Measurements from ENCODE around the gene NACA.
A peak's percentile ranks its signal among the peaks of the same experiment; 100 is the strongest.
"Not testable (repeated sequence)": the region's sequence is repeated elsewhere in the genome, so short reads cannot be mapped to it uniquely, and the experiment has no call there.

Gene NACA

GRCh38 chr12:56751712-56752598 lies 26.9 kb upstream of the NACA start, which contains the start of gene PRIM1 (continued):
- no peak for TF ChIP-seq ZFP41 (tag by site-specific recombination; IDR thresholded peaks at IDR 0.05; ENCODE audit: borderline replicate concordance)
- peak; percentile 59; the same call in 1 of the 2 replicates for TF ChIP-seq ZBTB1 (tag by site-specific recombination; IDR thresholded peaks at IDR 0.05)
- peak; percentile 57; the same call in 1 of the 2 replicates for TF ChIP-seq ZBTB44 (tag by site-specific recombination; IDR thresholded peaks at IDR 0.05)
- TF ChIP-seq ZNF148 (tag by site-specific recombination; IDR thresholded peaks at IDR 0.05; ENCODE audit: borderline replicate concordance) = no peak
- TF ChIP-seq PATZ1 (tag by site-specific recombination; IDR thresholded peaks at IDR 0.05) = peak; percentile 80
- TF ChIP-seq PRDM10 (tag by site-specific recombination; IDR thresholded peaks at IDR 0.05) = peak; percentile 59; the same call in 1 of the 2 replicates
- TF ChIP-seq ZNF626 (tag by site-specific recombination; IDR thresholded peaks at IDR 0.05) = no peak
- TF ChIP-seq ZXDB (tag by site-specific recombination; IDR thresholded peaks at IDR 0.05) = peak; percentile 83
- TF ChIP-seq ZNF292 (tag by site-specific recombination; IDR thresholded peaks at IDR 0.05; ENCODE audit: borderline replicate concordance, low read depth) = no peak
- no peak for TF ChIP-seq ZNF521 (tag by site-specific recombination; IDR thresholded peaks at IDR 0.05)
- TF ChIP-seq ZNF843 (tag by site-specific recombination; IDR thresholded peaks at IDR 0.05) = peak; percentile 35; the same call in 1 of the 2 replicates
- peak; percentile 61; the same call in 1 of the 2 replicates for TF ChIP-seq BCL11B (tag by site-specific recombination; IDR thresholded peaks at IDR 0.05; ENCODE audit: low read depth)
- TF ChIP-seq MYNN (tag by site-specific recombination; IDR thresholded peaks at IDR 0.05; ENCODE audit: borderline replicate concordance) = no peak
- no peak for TF ChIP-seq SCRT1 (tag by site-specific recombination; IDR thresholded peaks at IDR 0.05; ENCODE audit: borderline replicate concordance)
- TF ChIP-seq HOXC10 (CRISPR knock-in tag; IDR thresholded peaks at IDR 0.05) = no peak

- H3K36me3 ChIP-seq (ENCODE audit: control insufficient read depth in 2 of 2, insufficient read depth in 1 of 2, low read length in 2 of 2) = peaks cover 37 to 44% of the 10 kb centered on the region in 2 experiments
- CTCF ChIA-PET = interaction anchor here (0.7 kb wide), 1 partner anchor 379 kb away, joined by 3 read pairs; no protein-coding TSS in a partner anchor
- not testable (repeated sequence) for H3K4me3 ChIP-seq (ENCODE audit: low read depth, low read length)
These were observed 25.5 kb upstream of the NACA start for GRCh38 chr12:56750596-56750995.

More at GRCh38 chr12:56750596-56750995, 25.5 kb upstream of the NACA start:
- H3K4me1 ChIP-seq (ENCODE audit: control insufficient read depth, insufficient read depth, low read length); H3K27ac ChIP-seq (ENCODE audit: extremely low read depth, low read depth, low read length); H3K9me3 ChIP-seq (ENCODE audit: control insufficient read depth, insufficient read depth, low read depth, low read length): not testable (repeated sequence)
- POLR2A ChIA-PET = interaction anchor here (0.6 to 1.9 kb wide), 3 partner anchors 8 to 1094 kb away, joined by 3 to 7 read pairs (median 4); partner anchors contain the start of gene PTGES3

Measured in HEK293 (cell line).